OCI-LY3 (cell line): Measurements from ENCODE around the gene ZNF844.

ENCODE experiments used
- H2AFZ ChIP-seq: fragments of 200-600, 300-600 bp; shearing (Covaris generic); 2 replicates; pipeline ENCODE4 v1.6.0; 2014; ENCODE audit warnings: antibody characterized with exemption, low read depth, low read length
- H3K27ac ChIP-seq: fragments of 200-600, 300-600 bp; sonication (generic); 2 replicates; pipeline ENCODE4 v1.5.1; 2014; ENCODE audit warnings: mild to moderate bottlenecking, low read length, moderate library complexity, mixed read lengths
- H3K27me3 ChIP-seq: fragments of 200-600, 300-600 bp; sonication (generic); 2 replicates; pipeline ENCODE4 v1.6.1; 2014; ENCODE audit warnings: low read depth, low read length, mixed read lengths
- H3K36me3 ChIP-seq: fragments of 200-600, 300-600 bp; sonication (generic); replicated peaks from 2 replicates; pipeline ENCODE3; 2014; ENCODE audit warnings: low read depth, low read length, mixed read lengths
- H3K4me1 ChIP-seq: fragments of 300-600, 200-600 bp; sonication (generic); 2 replicates; pipeline ENCODE4 v1.6.1; 2014; ENCODE audit warnings: low read length, mixed read lengths
- H3K4me2 ChIP-seq: fragments of 200-600, 300-600 bp; sonication (generic); 2 replicates; pipeline ENCODE4 v1.6.1; 2014; ENCODE audit warnings: low read length, mixed read lengths
- H3K4me3 ChIP-seq: fragments of 300-600, 200-600 bp; sonication (generic); 2 replicates; pipeline ENCODE4 v1.5.1; 2014; ENCODE audit warnings: antibody characterized with exemption, mild to moderate bottlenecking, low read length, moderate library complexity
- H3K79me2 ChIP-seq: fragments of 300-600, 200-600 bp; shearing (Covaris generic); 2 replicates; pipeline ENCODE4 v1.6.1; 2014; ENCODE audit warnings: mild to moderate bottlenecking, low read length, mixed read lengths
- H3K9ac ChIP-seq: fragments of 300-600, 200-600 bp; shearing (Covaris generic); 2 replicates; pipeline ENCODE4 v1.6.0; 2014; ENCODE audit warnings: mild to moderate bottlenecking, low read length, moderate library complexity
- H3K9me3 ChIP-seq: fragments of 200-600, 300-600 bp; shearing (Covaris generic); 2 replicates; pipeline ENCODE4 v1.6.1; 2014; ENCODE audit warnings: low read length, mixed read lengths; ENCODE audit not compliant: insufficient read depth
- H4K20me1 ChIP-seq: fragments of 200-600, 300-600 bp; sonication (generic); 2 replicates; pipeline ENCODE4 v1.6.1; 2016; ENCODE audit warnings: low read length, mixed read lengths; ENCODE audit not compliant: insufficient read depth
- CTCF ChIP-seq: fragments of 200-600, 300-600 bp; sonication (generic); IDR thresholded peaks from 2 replicates; pipeline ENCODE4 v1.5.1; 2014; ENCODE audit warnings: antibody characterized with exemption, low read length, low read depth
- EZH2phosphoT487 ChIP-seq: fragments of 200-600 bp; shearing (Covaris generic); IDR thresholded peaks from 2 replicates; pipeline ENCODE4 v1.6.1; 2018; ENCODE audit warnings: antibody characterized with exemption, mixed run types, low read depth

The ZNF844 gene

DNA sequence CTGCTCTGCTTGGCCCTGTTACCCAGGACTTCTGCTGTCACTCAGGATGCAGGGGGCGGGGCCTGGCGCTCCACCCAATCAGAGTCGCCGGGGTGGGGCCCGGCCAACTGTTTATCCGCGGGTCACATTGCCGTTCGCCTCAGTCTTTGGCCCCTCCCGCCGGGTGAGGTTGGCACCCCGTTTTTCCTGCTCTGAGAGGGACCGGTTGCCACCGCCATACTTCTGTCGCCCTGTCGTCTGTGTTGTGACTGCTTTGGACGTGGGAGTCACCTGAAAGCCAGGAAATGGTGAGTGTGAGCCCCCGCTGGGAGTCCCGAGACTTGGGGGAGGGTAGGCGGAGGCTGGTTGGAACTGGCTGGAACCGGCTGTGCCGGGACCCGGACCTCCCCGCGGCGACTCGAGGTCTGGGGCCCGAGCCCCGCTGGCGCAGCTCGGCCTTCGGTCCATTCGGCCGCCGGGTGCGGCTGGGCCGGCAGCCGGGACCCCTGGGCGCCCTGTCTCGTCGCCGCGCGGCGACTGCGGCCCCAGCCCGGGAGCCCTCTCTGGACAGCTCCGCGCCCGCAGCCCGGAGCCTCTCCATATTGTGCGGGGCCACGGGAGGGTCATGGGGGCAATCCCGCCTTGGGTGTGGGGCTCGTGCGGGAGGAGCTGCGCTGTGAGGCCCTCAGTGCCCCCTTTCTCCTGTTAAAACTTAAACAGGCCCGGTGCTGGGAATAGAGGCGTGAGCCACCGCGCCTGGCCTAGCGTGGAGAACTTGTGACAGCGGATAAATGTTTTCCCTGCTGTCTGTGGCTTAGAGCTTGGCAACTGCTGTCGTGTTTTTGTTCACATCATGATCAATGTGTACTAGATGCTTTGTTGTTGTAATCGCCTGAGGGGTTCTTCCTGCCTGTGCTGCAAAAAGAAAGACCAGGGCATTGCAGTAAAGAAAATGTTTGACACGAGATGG lies at the start of gene ZNF844:
Gene ZNF844, plus strand, starts transcription at position 142 of the 949 bp plus-strand sequence. Its CDS starts 143 bp downstream, at position 285.
- Histone ChIP-seq H3K4me3 (no peak within 1 kb of the TSS), H3K4me2 (no peak within 1 kb of the TSS), H4K20me1 (no peaks in the 10 kb centered on the region), H3K36me3 (no peaks in the 10 kb centered on the region), H3K79me2 (no peaks in the 10 kb centered on the region), H3K9me3 (peaks cover 4% of the 10 kb centered on the region; the same call in 1 of the 2 replicates), H2AFZ (no peak within 1 kb of the TSS), H3K9ac (no peak within 1 kb of the TSS), H3K27ac (no peak within 1 kb of the TSS), H3K4me1 (peaks cover 15% of the 10 kb centered on the region), H3K27me3 (no peaks in the 10 kb centered on the region)
- TF ChIP-seq CTCF (no peak), EZH2phosphoT487 (no peak)

DNA sequence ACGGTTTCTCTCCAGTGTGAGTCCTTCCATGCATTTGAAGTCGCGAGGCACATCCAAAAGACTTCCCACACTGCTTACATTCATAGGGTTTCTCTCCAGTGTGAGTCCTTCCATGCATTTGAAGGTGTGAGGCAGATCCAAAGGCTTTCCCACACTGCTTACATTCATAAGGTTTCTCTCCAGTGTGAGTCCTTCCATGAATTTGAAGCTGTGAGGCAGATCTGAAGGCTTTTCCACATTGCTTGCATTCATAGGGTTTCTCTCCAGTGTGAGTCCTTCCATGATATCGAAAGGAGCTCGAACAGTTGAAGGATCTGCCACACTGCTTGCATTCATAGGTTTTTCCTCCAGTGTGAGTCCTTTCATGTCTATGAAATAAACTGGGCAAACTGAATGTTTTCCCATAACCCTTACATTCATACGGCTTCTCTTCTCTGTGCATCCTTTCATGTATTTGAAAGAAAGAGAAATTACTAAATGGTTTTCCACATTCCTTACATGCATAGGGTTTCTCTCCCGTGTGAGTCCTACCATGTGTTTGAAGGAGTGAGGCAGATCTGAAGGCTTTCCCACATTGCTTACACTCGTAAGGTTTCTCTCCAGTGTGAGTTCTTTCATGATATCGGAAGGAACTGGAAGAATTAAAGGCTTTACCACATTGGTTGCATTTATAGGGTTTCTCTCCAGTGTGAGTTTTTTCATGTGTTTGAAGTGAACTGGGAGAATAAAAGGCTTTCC lies 49.3 kb upstream of the ZNF844 start:
- Histone ChIP-seq H3K79me2 (0 out of 2 replicates have a peak, but pooled peaks cover 3% of the 10 kb centered on the region), H3K4me1 (no peaks in the 10 kb centered on the region), H4K20me1 (no peaks in the 10 kb centered on the region), H3K27me3 (no peaks in the 10 kb centered on the region), H3K27ac (no peak overlapping the region), H3K9me3 (peaks cover 35% of the 10 kb centered on the region), H2AFZ (no peak overlapping the region), H3K4me3 (no peak overlapping the region), H3K9ac (no peak overlapping the region), H3K36me3 (peaks cover 74% of the 10 kb centered on the region), H3K4me2 (no peak overlapping the region)
- no peak for TF ChIP-seq EZH2phosphoT487
- TF ChIP-seq CTCF, result no peak

DNA sequence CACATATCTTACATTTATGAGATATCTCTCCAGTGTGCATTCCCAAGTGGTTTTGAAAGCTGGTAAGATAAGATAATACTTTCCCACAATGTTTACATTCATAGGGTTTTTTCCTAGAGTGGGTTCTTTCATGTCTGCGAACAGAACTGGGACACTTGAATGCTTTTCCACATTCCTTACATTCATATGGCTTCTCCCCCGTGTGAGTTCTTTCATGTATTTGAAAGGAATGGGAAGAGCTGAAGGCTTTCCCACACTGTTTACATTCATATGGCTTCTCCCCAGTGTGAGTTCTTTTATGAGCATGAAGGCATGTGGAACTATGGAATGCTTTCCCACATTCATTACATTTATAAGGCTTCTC lies 48.8 kb upstream of the ZNF844 start:
- peaks cover 35% of the 10 kb centered on the region for H3K9me3 ChIP-seq
- H3K9ac ChIP-seq, result no peak overlapping the region
- H3K27ac ChIP-seq, result no peak overlapping the region
- H2AFZ ChIP-seq, result no peak overlapping the region
- H3K4me2 ChIP-seq, result no peak overlapping the region
- no peaks in the 10 kb centered on the region for H4K20me1 ChIP-seq
- H3K79me2 ChIP-seq, result 0 out of 2 replicates have a peak, but pooled peaks cover 3% of the 10 kb centered on the region
- peaks cover 74% of the 10 kb centered on the region for H3K36me3 ChIP-seq
- TF ChIP-seq CTCF (no peak), EZH2phosphoT487 (no peak)
- no peaks in the 10 kb centered on the region for H3K4me1 ChIP-seq
- H3K27me3 ChIP-seq, result no peaks in the 10 kb centered on the region
- no peak overlapping the region for H3K4me3 ChIP-seq

DNA sequence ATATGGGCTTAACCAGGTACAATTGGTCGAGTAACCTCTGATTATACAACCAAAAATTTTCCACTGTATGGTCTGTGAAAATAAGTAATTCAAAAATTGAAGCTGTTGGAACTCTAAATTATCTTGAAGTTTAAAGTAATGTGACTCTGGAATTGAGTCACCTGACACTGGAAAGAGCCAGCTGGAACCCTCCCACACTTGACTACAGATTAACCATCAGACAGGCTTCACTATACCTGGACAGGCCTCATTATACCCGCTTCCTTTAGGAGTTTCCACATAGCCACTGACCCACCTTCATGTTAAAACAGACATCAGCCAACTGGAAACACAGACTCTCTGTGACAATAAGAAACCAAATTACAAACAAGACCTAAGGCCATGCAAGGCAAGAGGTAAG lies 30.3 kb upstream of the ZNF844 start:
- H3K4me3 ChIP-seq, result no peak overlapping the region
- no peak for TF ChIP-seq CTCF
- TF ChIP-seq EZH2phosphoT487, result no peak
- H3K27me3 ChIP-seq, result no peaks in the 10 kb centered on the region
- no peak overlapping the region for H3K9ac ChIP-seq
- H2AFZ ChIP-seq, result no peak overlapping the region
- H3K79me2 ChIP-seq, result no peaks in the 10 kb centered on the region
- H3K9me3 ChIP-seq, result no peaks in the 10 kb centered on the region
- H3K27ac ChIP-seq, result no peak overlapping the region
- no peaks in the 10 kb centered on the region for H4K20me1 ChIP-seq
- H3K4me2 ChIP-seq, result no peak overlapping the region
- peaks cover 8% of the 10 kb centered on the region; the same call in 1 of the 2 replicates for H3K4me1 ChIP-seq
- peaks cover 28% of the 10 kb centered on the region for H3K36me3 ChIP-seq
